ENCODE data around the gene ABCB6. TPM values are rescaled to one million over a fixed set of nuclear protein-coding genes. Genes with fewer than 3 reads are reported as not detected.

ABCB6 gene
- total RNA-seq, 1 donor from 2014 or later: 13.8 TPM

GRCh38 chr2:219174146-219174545 is 44.6 kb downstream of the ABCB6 start:
- intact Hi-C loops (cut with micrococcal nuclease): no loop called here

- intact Hi-C loops (cut with micrococcal nuclease): no loop called here
Measured at GRCh38 chr2:219173176-219173575, 45.6 kb downstream of the ABCB6 start.

- intact Hi-C loops (cut with micrococcal nuclease): no loop called here
Measured at GRCh38 chr2:219172231-219173154, 46.3 kb downstream of the ABCB6 start.

GRCh38 chr2:219171231-219171651 is 47.5 kb downstream of the ABCB6 start:
- intact Hi-C loops (cut with micrococcal nuclease): loop anchor here (1.0 kb wide), 1 partner anchor 11 kb away; the partner anchor contains the start of gene NHEJ1

- intact Hi-C loops (cut with micrococcal nuclease): no loop called here
Measured at GRCh38 chr2:219169930-219170654, 48.7 kb downstream of the ABCB6 start, which contains the start of gene SLC23A3. SLC23A3 (minus strand) TSS chr2:219170029; CDS start chr2:219169984, 45 bp downstream.

- intact Hi-C loops (cut with micrococcal nuclease): no loop called here
Measured at GRCh38 chr2:219168932-219169331, 49.8 kb downstream of the ABCB6 start.

GRCh38 chr2:219168526-219168925 is 50.2 kb downstream of the ABCB6 start:
- intact Hi-C loops (cut with micrococcal nuclease): no loop called here

- intact Hi-C loops (cut with micrococcal nuclease): no loop called here
Measured at GRCh38 chr2:219167997-219168396, 50.8 kb downstream of the ABCB6 start.

- intact Hi-C loops (cut with micrococcal nuclease): no loop called here
Measured at GRCh38 chr2:219165058-219165911, 53.5 kb downstream of the ABCB6 start.

- intact Hi-C loops (cut with micrococcal nuclease): no loop called here
Measured at GRCh38 chr2:219163156-219163555, 55.6 kb downstream of the ABCB6 start.

- intact Hi-C loops (cut with micrococcal nuclease): loop anchor here (2.0 kb wide), 3 partner anchors 58 to 382 kb away; partner anchors contain the start of genes ABCB6 and CHPF
Measured at GRCh38 chr2:219161097-219161496, 57.7 kb downstream of the ABCB6 start.

GRCh38 chr2:219160186-219161017 is 58.4 kb downstream of the ABCB6 start, which contains the start of gene NHEJ1:
NHEJ1 (minus strand) TSS chr2:219160815; CDS start chr2:219158362, 2,453 bp downstream.
- intact Hi-C loops (cut with micrococcal nuclease): loop anchor here (1.0 to 2.0 kb wide), 12 partner anchors 11 to 382 kb away; partner anchors contain the start of genes ABCB6, ANKZF1, ATG9A and CHPF

Other genes starting within 250 kb of the ABCB6 start
- gene FEV, start 233.8 kb downstream of the ABCB6 start, total RNA-seq: not detected in 2 replicates
- gene CRYBA2, start 225.5 kb downstream of the ABCB6 start, total RNA-seq: not detected in 2 replicates
- gene CFAP65, start 177.4 kb downstream of the ABCB6 start, total RNA-seq: not detected in 2 replicates
- gene IHH, start 158.0 kb downstream of the ABCB6 start, total RNA-seq: 0.20 TPM in 1 of 2 replicates, not detected in the other
- gene NHEJ1, start 58.1 kb downstream of the ABCB6 start, total RNA-seq: 18.8 and 20.0 TPM in 2 replicates
- 1.5 and 2.1 TPM in 2 replicates for gene SLC23A3, start 48.9 kb downstream of the ABCB6 start, total RNA-seq
- 67.3 and 70.8 TPM in 2 replicates for gene CNPPD1, start 42.0 kb downstream of the ABCB6 start, total RNA-seq
- gene RETREG2, start 40.7 kb downstream of the ABCB6 start, total RNA-seq: 79.8 and 81.1 TPM in 2 replicates
- gene ZFAND2B, start 12.2 kb downstream of the ABCB6 start, total RNA-seq: 53.0 and 54.6 TPM in 2 replicates
- 37.2 and 51.6 TPM in 2 replicates for gene ATG9A, start 10.7 kb upstream of the ABCB6 start, total RNA-seq
- 80.1 and 83.0 TPM in 2 replicates for gene ANKZF1, start 10.8 kb upstream of the ABCB6 start, total RNA-seq
- gene GLB1L, start 26.5 kb upstream of the ABCB6 start, total RNA-seq: 3.7 and 5.7 TPM in 2 replicates
- gene STK16, start 26.5 kb upstream of the ABCB6 start, total RNA-seq: 25.1 and 29.8 TPM in 2 replicates
- not detected in 2 replicates for gene TUBA4B, start 34.3 kb upstream of the ABCB6 start, total RNA-seq
- gene TUBA4A, start 35.0 kb upstream of the ABCB6 start, total RNA-seq: 331 and 334 TPM in 2 replicates
- gene DNAJB2, start 60.4 kb upstream of the ABCB6 start, total RNA-seq: 32.1 and 34.0 TPM in 2 replicates
- not detected in 2 replicates for gene PTPRN, start 90.4 kb upstream of the ABCB6 start, total RNA-seq
- not detected in 2 replicates for gene RESP18, start 113.8 kb upstream of the ABCB6 start, total RNA-seq
- 67.6 and 80.2 TPM in 2 replicates for gene DNPEP, start 169.0 kb upstream of the ABCB6 start, total RNA-seq
- gene DES, start 199.4 kb upstream of the ABCB6 start, total RNA-seq: not detected in 2 replicates
- 0.32 and 0.75 TPM in 2 replicates for gene SPEG, start 215.9 kb upstream of the ABCB6 start, total RNA-seq

All from T-helper 2 cell treated with Interferon-gamma antibody and Interleukin-4, amounts not matched to agents 100 ng/mL and 5 ng/mL, for 36 hours (primary cell).